HG03103 (cell line): ENCODE data around the gene SV2C.
"Not testable (repeated sequence)": the region's sequence is repeated elsewhere in the genome, so short reads cannot be mapped to it uniquely, and the experiment has no call there.

ENCODE experiments used
- ATAC-seq: cut with Tn5 transposase; IDR thresholded peaks from one replicate; pipeline ENCODE4 v1.9.1; 2021; ENCODE audit warnings: low read depth; ENCODE audit not compliant: unreplicated experiment

Gene SV2C, protein sequence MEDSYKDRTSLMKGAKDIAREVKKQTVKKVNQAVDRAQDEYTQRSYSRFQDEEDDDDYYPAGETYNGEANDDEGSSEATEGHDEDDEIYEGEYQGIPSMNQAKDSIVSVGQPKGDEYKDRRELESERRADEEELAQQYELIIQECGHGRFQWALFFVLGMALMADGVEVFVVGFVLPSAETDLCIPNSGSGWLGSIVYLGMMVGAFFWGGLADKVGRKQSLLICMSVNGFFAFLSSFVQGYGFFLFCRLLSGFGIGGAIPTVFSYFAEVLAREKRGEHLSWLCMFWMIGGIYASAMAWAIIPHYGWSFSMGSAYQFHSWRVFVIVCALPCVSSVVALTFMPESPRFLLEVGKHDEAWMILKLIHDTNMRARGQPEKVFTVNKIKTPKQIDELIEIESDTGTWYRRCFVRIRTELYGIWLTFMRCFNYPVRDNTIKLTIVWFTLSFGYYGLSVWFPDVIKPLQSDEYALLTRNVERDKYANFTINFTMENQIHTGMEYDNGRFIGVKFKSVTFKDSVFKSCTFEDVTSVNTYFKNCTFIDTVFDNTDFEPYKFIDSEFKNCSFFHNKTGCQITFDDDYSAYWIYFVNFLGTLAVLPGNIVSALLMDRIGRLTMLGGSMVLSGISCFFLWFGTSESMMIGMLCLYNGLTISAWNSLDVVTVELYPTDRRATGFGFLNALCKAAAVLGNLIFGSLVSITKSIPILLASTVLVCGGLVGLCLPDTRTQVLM

DNA sequence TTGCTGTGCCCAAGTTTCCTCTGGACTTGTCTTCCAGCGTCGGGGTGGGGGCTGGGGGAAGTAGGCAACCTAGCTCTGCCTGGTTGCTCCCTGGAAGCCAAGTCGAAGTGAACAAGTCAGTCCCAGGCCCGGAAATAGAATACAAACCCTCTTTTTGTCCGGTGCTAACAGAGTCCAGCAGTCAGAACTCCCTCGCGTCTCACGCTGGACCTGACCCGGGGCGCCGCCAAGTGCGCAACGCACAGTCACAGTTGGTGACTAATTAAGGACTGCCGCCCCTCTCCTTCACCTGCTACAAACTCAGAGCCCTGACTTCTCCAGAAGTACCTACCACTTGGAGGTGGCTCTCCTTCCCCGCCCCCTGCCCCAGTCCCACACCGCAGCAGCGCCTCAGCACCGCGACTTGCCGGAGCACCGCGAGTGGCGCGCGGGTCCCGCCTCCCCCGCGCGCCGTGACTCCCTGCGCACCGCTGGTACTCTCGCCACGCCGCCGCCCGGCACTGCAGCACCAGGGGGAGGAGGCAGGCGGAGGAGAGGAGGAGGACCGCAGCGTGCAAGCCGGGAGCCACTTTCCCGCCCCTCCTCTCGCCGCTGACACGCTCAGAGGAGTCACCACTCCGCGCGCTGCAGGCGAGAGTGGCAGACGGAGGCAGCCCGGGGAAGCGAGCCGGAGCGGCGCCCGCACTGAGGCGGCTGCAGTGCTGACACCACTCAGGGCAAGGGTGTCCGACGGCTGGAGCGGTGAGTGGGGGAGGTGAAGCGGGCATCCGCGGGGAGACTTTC is at the start of gene SV2C:
Gene SV2C (plus strand): TSS at position 612 of the 783 bp plus-strand sequence. CDS start 48,368 bp downstream, outside the sequence.
- ATAC-seq, result no peak

DNA sequence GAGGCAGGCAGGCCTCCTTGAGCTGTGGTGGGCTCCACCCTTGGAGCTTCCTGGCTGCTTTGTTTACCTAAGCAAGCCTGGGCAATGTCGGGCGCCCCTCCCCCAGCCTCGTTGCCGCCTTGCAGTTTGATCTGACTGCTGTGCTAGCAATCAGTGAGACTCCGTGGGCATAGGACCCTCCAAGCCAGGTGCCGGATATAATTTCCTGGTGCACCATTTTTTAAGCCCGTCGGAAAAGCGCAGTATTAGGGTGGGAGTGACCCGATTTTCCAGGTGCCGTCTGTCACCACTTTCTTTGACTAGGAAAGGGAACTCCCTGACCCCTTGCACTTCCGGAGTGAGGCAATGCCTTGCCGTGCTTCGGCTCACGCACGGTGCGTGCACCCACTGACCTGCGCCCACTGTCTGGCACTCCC is 45.4 kb upstream of the SV2C start:
- not testable (repeated sequence) for ATAC-seq

DNA sequence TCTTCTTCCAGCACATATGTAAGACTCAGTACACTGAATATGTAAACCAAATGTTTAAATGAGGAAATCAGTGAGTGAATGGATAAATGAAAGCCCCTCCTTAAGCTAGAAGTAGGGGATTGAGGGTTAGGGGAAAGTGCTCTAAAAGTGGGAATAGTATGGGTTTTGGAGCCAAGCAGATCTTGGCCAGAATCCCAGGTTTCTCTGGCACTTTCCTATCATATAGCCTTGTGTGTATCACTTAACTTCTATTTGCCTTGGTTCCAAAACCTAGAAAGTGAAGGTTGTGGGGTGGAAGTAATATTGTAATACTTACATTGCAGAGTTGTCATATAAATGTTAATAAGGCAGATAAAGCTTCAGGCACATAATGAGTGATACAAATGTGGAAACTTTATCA is 45.0 kb upstream of the SV2C start:
- no peak for ATAC-seq

DNA sequence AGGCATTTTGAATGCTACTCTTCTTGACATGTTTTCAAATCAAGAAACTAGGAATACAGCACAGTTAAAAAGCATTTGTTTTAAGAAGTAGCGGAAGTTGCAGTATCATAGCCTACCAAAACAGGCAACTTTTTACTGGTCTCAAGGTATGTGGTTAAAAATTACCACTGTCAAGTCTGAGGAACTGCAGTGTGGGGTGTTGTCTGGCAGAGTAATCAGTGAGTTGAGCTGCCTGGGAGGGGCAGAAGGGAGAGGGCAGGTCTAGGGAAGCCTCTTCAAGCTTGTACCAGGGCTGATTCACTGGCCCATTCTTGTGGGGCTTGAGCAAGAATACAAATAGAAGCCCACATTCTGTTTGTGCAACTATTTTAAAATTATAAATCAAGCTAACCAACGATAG is 42.4 kb upstream of the SV2C start:
- ATAC-seq, result no peak

DNA sequence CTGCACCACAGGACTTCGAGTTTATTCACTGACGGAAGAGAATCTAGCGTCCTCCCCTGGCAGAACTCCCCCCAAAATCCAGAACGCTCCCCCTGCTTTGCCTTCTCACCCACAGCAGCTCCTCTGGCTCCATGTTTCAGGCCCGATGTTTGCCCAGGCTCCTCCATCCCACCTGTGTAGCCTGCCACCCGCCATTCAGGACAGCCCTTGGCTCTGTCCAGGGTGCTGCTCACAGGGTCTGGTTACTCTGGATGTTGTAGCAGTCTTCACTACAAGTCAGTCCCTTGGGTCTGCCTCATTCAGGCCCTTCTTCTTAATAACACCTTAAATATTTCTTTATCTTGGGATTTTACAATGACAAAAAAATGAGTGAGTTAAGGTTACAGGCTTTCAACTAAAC is 41.3 kb upstream of the SV2C start:
- ATAC-seq, result no peak

DNA sequence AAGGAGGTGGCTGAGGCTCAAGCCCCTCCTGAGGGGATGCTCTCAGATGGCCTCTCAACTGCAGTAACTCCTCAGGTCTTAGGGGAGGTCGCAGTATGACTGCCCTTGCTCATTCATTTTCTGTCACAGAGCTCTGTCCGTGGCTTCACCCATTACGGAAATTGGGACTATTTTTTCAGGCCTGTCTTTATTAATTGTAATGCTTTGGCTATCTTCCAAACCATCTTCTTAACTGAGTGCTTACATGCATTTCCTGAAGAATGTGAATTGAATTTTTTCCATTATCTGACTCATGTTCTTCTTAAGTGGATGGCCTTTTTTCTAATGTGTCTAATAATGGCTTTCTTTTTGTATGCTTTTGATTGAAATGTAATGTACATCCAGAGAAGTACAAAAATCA is 36.4 kb upstream of the SV2C start:
- no peak for ATAC-seq

DNA sequence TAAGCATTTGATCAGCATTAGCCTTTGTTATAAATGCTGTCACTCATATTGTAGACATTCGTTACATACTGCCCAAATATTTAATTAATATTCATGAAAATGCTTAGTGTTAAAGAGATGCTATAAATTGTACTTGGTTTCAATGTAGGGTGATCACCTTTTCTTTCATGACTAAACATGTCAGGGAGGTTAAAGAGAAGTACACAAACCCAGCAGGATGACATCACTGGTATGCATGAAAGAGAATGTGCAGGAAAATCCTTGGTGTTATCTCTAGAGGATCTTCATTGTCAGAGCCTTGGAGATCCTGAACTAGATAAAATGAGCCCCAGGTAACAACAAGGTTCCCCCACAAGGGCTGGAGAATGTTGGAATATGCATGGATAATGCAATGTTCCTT is 33.0 kb upstream of the SV2C start:
- no peak for ATAC-seq

DNA sequence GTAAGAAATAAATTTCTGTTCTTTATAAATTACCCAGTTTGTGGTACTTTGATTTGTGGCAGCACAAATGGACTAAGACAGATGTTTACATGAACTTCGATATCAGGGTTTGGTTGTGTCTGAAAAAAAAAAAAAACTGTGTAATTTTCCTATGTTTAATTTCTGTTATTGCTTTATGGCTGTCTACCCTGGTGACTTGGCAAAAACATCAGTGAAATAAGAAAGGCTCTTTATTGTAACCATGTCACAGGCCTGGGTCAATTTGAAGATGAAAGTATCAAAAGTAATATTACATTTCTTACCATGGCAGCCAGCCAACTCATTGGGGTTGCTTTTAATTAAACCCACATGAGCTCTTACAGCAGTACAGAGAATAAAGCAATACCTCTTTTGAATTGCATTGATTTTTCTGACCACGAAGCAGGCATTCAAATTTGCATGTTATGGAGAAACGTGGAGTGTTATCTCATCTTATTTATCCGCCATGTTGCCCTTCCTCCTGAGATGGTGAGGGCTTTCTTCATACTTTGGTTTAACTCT is 20.6 kb upstream of the SV2C start:
- ATAC-seq, result no peak

DNA sequence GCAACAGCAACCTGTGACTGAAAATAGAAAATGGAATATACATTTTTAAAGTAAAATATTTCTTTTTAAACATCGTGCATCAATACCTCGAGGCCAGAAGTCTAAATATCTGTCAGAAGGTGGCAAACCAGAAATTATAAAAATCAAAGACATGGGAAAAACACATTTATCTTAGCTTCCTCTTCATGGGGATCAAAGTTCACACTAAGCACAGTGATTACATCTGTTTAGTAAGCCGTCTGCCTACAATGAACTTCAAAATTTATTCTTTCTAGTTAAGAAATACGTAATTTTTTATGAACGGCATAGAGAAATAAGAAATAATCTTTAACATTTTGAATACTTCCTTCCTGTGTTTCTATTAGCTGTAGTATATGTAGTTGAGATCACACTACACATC is 17.9 kb upstream of the SV2C start:
- no peak for ATAC-seq

DNA sequence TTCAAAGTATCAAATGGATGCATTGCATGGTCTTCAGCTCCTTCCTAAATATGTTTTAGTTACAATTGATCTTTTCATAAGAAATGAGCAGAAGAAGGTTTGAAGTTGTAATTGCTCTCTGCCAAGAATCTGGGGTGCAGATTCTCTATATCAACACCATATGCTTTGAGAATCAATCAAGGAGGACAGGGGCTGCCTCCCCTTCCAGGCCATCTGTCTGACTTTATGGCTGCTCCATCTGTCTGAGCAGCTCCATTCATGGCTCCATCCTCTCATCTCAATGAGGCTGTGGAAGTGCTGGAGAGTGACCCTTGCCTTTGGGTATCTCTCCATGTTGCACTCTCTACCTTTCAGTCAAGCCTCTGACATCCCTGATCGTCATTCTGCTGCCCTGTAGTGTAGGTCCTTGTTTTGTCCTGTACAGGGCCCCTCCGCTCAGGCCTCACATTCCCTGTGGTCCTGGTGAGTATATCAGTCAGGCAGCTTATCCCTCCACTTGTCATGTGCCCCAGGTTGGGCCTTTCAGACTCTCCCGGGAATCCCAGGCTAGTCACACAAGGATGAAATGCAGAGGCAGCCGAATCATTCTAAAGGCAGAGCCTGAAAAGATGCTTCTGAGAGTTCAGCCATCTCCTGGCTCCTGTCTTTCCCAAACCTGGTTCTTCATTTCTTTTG is 14.0 kb upstream of the SV2C start:
- no peak for ATAC-seq

DNA sequence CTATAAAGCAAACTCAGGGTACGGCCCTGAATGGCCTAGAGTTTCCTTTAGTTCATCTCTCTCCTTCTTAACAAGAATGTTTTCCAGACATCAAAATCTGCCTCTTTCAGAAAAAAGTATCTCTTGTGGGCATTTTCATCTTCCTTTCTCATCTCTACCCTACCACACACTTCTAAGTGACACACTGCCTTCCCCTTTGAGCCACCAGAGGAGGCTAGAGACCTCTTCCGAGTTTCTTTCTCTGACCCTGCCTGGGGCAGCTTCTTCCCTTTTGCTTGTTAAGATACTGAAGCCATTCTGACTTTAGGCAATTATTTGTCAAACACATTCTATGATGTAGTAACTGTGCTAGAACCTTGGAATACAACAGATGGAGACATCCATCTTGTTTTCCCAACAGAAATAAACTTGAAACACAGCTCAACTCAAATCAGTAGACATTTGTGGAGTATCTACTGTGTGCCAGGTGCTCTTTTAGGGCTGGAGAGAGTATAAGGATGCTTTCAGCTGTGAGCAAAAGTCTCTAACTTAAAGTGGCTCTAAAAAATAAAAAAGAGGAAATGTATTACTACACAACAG is 8.6 kb upstream of the SV2C start:
- no peak for ATAC-seq

DNA sequence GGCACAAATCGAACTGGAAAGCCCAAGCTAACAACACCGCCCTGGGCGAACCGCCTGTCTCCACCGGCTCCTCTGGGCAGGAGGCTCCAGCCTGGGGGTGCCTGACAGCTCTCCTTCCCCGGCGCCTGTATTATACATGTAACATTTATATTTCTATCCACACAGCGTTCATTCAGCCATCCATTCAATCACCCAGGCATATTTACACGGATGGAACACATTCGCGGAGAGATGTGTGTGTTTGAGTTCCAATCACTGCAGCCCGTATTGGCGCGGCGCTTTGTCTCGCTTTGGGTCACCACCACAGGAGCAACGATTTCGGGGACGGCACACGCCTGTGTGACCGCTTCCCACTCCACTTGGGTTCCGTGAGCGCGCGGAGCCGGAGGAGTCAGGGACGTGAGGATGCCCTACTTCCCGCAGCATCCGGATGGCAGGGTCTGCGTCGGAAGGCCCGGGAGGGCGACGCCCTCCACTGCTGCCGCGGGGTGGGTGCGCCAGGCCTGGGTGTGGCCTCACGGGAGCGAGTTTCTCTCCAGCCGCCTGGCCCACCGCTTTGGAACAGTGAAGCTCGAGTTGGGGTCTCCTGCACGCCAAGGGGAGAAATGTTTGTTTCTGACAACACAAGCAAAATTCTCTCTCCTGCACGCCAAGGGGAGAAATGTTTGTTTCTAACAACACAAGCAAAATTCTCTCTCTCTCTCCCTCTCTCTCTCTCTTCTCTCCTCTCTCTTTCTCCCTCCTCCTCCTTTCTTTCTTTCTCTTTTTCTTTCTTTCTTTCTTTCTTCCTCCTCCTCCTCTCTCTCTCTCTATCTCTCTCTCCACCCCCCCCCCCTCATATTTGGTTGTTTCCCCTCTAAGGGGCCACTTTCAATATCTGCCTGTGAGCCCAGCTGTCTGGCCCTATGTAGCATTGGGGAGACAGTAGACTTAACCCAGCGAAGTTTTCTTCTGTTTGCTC is 1.1 kb upstream of the SV2C start:
- no peak for ATAC-seq

DNA sequence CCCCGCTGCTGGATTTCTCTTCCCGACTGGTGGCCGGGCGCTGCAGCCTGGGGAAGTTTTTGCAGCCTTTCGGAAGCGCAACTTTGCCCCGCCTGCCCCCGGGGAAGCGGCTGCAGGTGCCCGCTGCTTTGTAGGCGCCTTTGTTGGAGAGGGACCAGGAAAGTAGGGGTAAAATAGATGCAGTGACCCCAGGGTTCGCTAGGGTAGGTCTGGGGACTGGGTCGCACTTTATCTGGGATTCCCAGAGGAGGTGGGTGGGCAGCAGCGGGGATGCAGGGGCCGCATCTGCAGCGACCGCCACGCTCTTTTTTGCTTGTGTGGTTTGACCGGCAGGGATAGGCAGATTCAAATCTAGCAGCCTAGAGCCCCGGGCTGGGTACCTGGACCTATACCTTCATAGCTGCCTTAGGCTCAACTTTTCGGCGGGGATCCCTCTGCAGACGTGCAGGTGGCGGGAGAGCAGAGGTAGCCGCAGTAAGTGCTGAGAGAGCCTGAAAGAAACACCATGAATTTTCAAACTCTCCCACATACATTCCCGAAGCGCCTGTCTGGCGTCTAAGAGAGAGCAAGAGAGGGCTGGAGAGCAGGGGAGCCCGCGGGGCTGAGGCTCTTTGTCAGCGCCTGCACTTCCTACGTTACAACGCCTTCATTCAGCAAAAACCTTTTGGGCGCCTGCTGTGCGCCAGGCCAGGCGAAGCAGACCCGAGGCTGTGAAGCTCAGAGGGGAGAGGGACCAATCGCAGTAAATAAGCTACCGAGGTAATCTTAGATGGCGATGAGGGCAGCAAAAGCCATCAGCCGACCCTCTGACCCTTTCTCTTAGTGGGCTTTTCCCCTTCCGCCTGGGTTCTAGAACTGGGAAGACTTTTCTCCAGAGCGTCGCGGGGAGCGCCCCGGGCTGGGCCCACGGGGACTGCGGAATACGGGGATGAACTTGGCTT is 642 bp downstream of the SV2C start:
- ATAC-seq, result no peak

DNA sequence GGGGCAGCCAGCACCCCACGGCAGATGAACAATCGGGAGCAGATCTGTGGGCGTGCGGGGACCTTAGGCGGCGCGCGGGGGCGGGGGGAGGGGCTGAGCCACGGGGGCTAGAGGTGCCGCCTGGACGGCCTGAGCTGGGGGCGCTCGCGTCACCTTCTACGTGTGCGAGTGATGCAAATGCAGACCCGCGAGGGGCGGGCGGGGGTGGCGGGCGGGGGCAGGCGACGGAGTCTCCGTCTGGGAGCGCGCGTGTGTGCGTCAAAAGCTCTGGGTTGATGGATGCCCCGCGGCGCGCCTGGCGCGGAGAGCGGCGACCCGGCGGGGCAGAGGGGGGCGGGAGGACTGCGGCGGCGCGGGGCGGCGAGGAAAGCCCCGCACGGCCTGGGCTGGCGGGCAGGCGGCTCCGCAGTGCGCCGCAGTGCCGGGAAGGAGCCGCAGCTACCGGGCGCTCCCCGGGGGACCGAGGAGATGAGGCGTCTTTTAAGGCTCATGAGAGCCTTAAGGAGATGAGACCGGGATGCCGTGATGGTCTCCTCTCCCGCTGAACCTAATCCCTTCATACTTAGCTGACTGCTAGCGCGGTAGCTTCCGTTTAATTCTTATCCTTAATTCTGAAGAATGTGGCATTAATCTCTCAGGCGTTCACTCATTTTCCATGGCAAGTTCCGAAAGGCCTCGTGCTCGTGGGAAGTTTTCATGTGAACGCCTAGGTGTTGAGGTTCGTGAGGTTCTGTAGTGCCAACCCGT is 1.5 kb downstream of the SV2C start:
- no peak for ATAC-seq

DNA sequence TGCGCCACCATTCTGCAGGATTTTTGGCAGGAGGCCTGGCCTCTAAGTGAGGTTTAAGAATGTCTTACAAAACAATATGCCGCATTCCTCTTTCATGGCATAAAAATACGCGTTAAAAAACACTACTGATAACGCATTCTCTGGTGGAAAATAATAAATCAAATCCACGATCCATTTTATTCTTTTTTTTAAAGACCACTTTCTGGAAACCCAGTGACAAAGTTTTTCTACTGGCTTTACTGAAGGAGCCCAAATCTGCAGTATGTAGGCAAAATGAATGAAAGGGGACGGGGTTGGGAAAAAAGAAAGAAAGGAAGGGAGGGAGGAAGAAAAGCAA is 2.0 kb downstream of the SV2C start:
- ATAC-seq, result no peak

DNA sequence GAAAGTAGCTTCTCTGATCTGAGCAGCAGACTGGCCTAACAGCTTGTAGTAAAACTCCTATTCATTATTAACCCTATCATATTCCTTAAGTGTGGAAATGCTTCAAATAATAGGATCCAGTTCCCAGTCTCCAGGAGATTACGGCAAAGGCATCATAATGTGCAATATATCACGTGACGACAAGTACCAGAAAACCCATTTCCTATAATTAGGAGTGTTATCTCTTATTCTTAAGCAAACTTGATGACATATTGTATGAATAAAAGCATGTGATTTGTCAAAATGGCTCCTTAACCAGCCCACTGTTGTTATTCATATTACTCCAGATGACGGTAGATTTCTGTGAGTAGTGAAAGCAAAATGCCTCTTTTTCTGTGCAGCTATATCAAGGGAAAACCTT is 2.9 kb downstream of the SV2C start:
- no peak for ATAC-seq

DNA sequence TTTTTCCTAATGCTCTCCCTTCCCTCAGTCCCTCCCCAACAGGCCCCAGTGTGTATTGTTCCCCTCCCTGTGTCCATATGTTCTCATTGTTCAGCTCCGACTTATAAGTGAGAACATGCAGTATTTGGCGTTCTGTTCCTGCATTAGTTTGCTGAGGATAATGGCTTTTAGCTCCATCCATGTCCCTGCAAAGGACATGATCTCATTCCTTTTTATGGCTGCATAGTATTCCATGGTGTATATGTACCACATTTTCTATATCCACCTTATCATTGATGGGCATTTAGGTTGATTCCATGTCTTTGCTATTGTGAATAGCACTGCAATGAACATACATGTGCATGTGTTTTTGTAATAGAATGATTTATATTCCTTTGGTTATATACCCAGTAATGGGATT is 6.0 kb downstream of the SV2C start:
- not testable (repeated sequence) for ATAC-seq
